ENCODE results near the gene SYT17. TPM values are rescaled to one million over a fixed set of nuclear protein-coding genes. Genes with fewer than 3 reads are reported as not detected.

The SYT17 gene
- total RNA-seq, 1 experiment from 2014 or later, result 36.6 TPM

- no peak overlapping the region for H2AFZ ChIP-seq
- DNase-seq, result no peak
- peaks cover 23% of the 10 kb centered on the region for H3K4me1 ChIP-seq (replicated peaks; ENCODE audit: insufficient read depth)
- no peaks in the 10 kb centered on the region for H3K9me2 ChIP-seq (ENCODE audit: insufficient read depth)
- intact Hi-C loops (cut with micrococcal nuclease; ENCODE audit: unreplicated experiment), result no loop called here
- no peak overlapping the region for H3K27ac ChIP-seq
- TF ChIP-seq CTCF (conservative IDR thresholded peaks at IDR 0.05) (no peak), EZH2 (IDR thresholded peaks at IDR 0.05; ENCODE audit: low read depth) (no peak)
- POLR2A ChIA-PET (ENCODE audit: unreplicated experiment), result interaction anchor here (1.5 kb wide), 1 partner anchor 9 kb away, joined by 6 read pairs; no protein-coding TSS in a partner anchor
- no peak overlapping the region for H3K4me2 ChIP-seq
- H3F3A ChIP-seq (ENCODE audit: insufficient read depth, low read depth), result peaks cover 44% of the 10 kb centered on the region
- no peaks in the 10 kb centered on the region; the same call in 1 of the 2 replicates for H3K36me3 ChIP-seq (ENCODE audit: low read depth)
- H3K79me2 ChIP-seq (ENCODE audit: low read depth), result peaks cover 6% of the 10 kb centered on the region; the same call in 1 of the 2 replicates
- H3K4me3 ChIP-seq, result no peak overlapping the region
- H3K27me3 ChIP-seq (ENCODE audit: insufficient read depth, low read depth), result no peaks in the 10 kb centered on the region
- CTCF ChIA-PET, result no interaction called here
- H3K9me3 ChIP-seq (ENCODE audit: insufficient read depth, low read depth), result peaks cover 7% of the 10 kb centered on the region
- H4K20me1 ChIP-seq (ENCODE audit: insufficient read depth), result no peaks in the 10 kb centered on the region
- no TSS peak for BruUV-seq (replicated peaks)
Measured at GRCh38 chr16:19127205-19127604, 40.8 kb upstream of the SYT17 start.

GRCh38 chr16:19127674-19128131 is 40.3 kb upstream of the SYT17 start:
- peaks cover 27% of the 10 kb centered on the region for H3K4me1 ChIP-seq (replicated peaks; ENCODE audit: insufficient read depth)
- no peaks in the 10 kb centered on the region for H3K36me3 ChIP-seq (ENCODE audit: low read depth)
- H3K9me2 ChIP-seq (ENCODE audit: insufficient read depth), result no peaks in the 10 kb centered on the region
- H3K4me3 ChIP-seq, result no peak overlapping the region
- DNase-seq, result no peak
- peaks cover 42% of the 10 kb centered on the region for H3F3A ChIP-seq (ENCODE audit: insufficient read depth, low read depth)
- peaks cover 7% of the 10 kb centered on the region for H3K9me3 ChIP-seq (ENCODE audit: insufficient read depth, low read depth)
- CTCF ChIA-PET, result no interaction called here
- no peaks in the 10 kb centered on the region for H3K27me3 ChIP-seq (ENCODE audit: insufficient read depth, low read depth)
- H3K79me2 ChIP-seq (ENCODE audit: low read depth), result 0 out of 2 replicates have a peak, but pooled peaks cover 3% of the 10 kb centered on the region
- no peaks in the 10 kb centered on the region for H4K20me1 ChIP-seq (ENCODE audit: insufficient read depth)
- no peak overlapping the region for H3K4me2 ChIP-seq
- POLR2A ChIA-PET (ENCODE audit: unreplicated experiment), result interaction anchor here (1.5 kb wide), 1 partner anchor 9 kb away, joined by 6 read pairs; no protein-coding TSS in a partner anchor
- intact Hi-C loops (cut with micrococcal nuclease; ENCODE audit: unreplicated experiment), result no loop called here
- TF ChIP-seq EZH2 (IDR thresholded peaks at IDR 0.05; ENCODE audit: low read depth) (no peak), CTCF (conservative IDR thresholded peaks at IDR 0.05) (no peak)
- H3K27ac ChIP-seq, result no peak overlapping the region
- no TSS peak for BruUV-seq (replicated peaks)
- H2AFZ ChIP-seq, result no peak overlapping the region

GRCh38 chr16:19128454-19129200 is 39.4 kb upstream of the SYT17 start:
- no peaks in the 10 kb centered on the region for H3K79me2 ChIP-seq (ENCODE audit: low read depth)
- ChIA-PET CTCF (no interaction called here), POLR2A (ENCODE audit: unreplicated experiment) (interaction anchor here (1.5 kb wide), 1 partner anchor 8 kb away, joined by 6 read pairs; no protein-coding TSS in a partner anchor)
- no peaks in the 10 kb centered on the region for H3K27me3 ChIP-seq (ENCODE audit: insufficient read depth, low read depth)
- TF ChIP-seq CTCF (conservative IDR thresholded peaks at IDR 0.05) (no peak), EZH2 (IDR thresholded peaks at IDR 0.05; ENCODE audit: low read depth) (no peak)
- no peaks in the 10 kb centered on the region for H3K36me3 ChIP-seq (ENCODE audit: low read depth)
- H3K4me3 ChIP-seq, result no peak overlapping the region
- H3K9me2 ChIP-seq (ENCODE audit: insufficient read depth), result no peaks in the 10 kb centered on the region
- peaks cover 7% of the 10 kb centered on the region for H3K9me3 ChIP-seq (ENCODE audit: insufficient read depth, low read depth)
- peaks cover 29% of the 10 kb centered on the region for H3K4me1 ChIP-seq (replicated peaks; ENCODE audit: insufficient read depth)
- no peak overlapping the region for H3K4me2 ChIP-seq
- H3F3A ChIP-seq (ENCODE audit: insufficient read depth, low read depth), result peaks cover 33% of the 10 kb centered on the region
- H2AFZ ChIP-seq, result no peak overlapping the region
- intact Hi-C loops (cut with micrococcal nuclease; ENCODE audit: unreplicated experiment), result no loop called here
- H3K27ac ChIP-seq, result no peak overlapping the region
- DNase-seq, result no peak
- no TSS peak for BruUV-seq (replicated peaks)
- H4K20me1 ChIP-seq (ENCODE audit: insufficient read depth), result no peaks in the 10 kb centered on the region

Measured in PC-9 (cell line).